Breast epithelium (tissue), 3 donors: ENCODE measurements around the gene ME3.

Source experiments
- POLR2A ChIP-seq: fragments of 450-650 bp; IDR thresholded peaks from one replicate; pipeline ENCODE4 v1.6.1; 2016; ENCODE audit warnings: antibody characterized with exemption, mild to moderate bottlenecking, moderate library complexity
- POLR2AphosphoS5 ChIP-seq, 3 donors: sonication (generic); formaldehyde crosslinking; IDR thresholded peaks; one replicate each; pipeline ENCODE4 v1.6.1; 2017; ENCODE audit warnings: antibody characterized with exemption in 3 of 3
- TF ChIP-seq, protein P1 (sequence below), 3 donors: fragments of 450-650 bp; IDR thresholded peaks; one replicate each; pipeline ENCODE4 v1.5.1; 2016 to 2017; ENCODE audit warnings: antibody characterized with exemption in 3 of 3, mild to moderate bottlenecking in 3 of 3, moderate library complexity in 3 of 3

DNA sequence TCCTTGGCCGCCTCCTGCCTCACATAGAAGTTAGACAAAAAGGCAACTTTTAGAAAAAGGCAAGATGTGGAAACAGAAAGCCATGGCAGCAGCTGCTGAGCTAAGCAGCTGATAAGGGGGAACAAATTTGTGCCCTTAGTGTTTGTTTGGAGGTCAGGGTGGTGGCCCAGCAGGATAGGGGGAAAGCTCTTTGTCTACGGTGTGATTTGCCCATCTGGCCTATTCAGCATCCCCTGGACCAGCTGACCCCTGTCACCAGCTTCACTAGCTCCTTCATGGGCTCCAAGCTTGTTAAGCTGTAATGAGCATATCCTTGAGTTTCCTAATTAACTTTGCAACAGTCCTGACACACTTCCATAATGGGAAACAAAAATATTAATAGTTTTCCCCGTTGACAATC lies 5.9 kb upstream of the ME3 start:
- TF ChIP-seq, protein P1, sequence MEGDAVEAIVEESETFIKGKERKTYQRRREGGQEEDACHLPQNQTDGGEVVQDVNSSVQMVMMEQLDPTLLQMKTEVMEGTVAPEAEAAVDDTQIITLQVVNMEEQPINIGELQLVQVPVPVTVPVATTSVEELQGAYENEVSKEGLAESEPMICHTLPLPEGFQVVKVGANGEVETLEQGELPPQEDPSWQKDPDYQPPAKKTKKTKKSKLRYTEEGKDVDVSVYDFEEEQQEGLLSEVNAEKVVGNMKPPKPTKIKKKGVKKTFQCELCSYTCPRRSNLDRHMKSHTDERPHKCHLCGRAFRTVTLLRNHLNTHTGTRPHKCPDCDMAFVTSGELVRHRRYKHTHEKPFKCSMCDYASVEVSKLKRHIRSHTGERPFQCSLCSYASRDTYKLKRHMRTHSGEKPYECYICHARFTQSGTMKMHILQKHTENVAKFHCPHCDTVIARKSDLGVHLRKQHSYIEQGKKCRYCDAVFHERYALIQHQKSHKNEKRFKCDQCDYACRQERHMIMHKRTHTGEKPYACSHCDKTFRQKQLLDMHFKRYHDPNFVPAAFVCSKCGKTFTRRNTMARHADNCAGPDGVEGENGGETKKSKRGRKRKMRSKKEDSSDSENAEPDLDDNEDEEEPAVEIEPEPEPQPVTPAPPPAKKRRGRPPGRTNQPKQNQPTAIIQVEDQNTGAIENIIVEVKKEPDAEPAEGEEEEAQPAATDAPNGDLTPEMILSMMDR (IDR thresholded peaks at IDR 0.05): no peak
- TF ChIP-seq POLR2A (no peak), POLR2AphosphoS5 (IDR thresholded peaks at IDR 0.05) (no peak)
